HepG2 (cell line): Measurements from ENCODE around the gene EID3. TPM values are rescaled to one million over a fixed set of nuclear protein-coding genes. Genes with fewer than 3 reads are reported as not detected.
A peak's percentile ranks its signal among the peaks of the same experiment; 100 is the strongest.

ENCODE experiments used
- ATAC-seq: fragments of 200-7000 bp; cut with Tn5 transposase; 3 replicates; pipeline ENCODE4 v1.9.1; 2020; ENCODE audit warnings: mild to moderate bottlenecking, moderate library complexity
- BruUV-seq: library from RNA; stranded (reverse); fragments of 400-500 nt; replicated peaks from 2 replicates; lab custom pipeline; 2021; lab: Mats Ljungman, UMichigan
- CTCF ChIA-PET: fragments of 300-600 bp; formaldehyde crosslinking; extraction: SDS; loops from one replicate; lab custom pipeline; 2021; ENCODE audit warnings: low total read pairs, inconsistent platforms, low intra/inter-chr PET ratio; lab: Yijun Ruan, JAX
- POLR2A ChIA-PET: fragments of 350-600 bp; sonication (Branson Sonifier 250); formaldehyde crosslinking; loops from one replicate; lab custom pipeline; 2020; ENCODE audit warnings: antibody characterized with exemption, inconsistent platforms; lab: Yijun Ruan, JAX
- DNase-seq: peaks from one replicate; pipeline ENCODE4 v3.0.0-alpha.2; 2015; ENCODE audit warnings: low spot score
- FAIRE-seq: peaks from 3 replicates; lab custom pipeline; 2011; peaks lifted over from hg19 to GRCh38; lab: Jason Lieb, UNC
- H2AFZ ChIP-seq: one replicate; pipeline ENCODE4 v1.6.1; 2011; ENCODE audit warnings: low read length, inconsistent platforms
- H3K27ac ChIP-seq: fragments of 300-600 bp; 3 replicates; pipeline ENCODE4 v1.8.0; 2011; ENCODE audit warnings: mixed run types, mild to moderate bottlenecking, mixed read lengths, low read length, inconsistent platforms; ENCODE audit not compliant: insufficient read depth; ENCODE audit errors: extremely low read length
- H3K27me3 ChIP-seq, 2 experiments: fragments of 200-600 bp in 1 of 2; 2 replicates in 1 of 2; 3 replicates in 1 of 2; pipeline versions ENCODE4 v1.6.0 to v1.8.0; 2011; ENCODE audit warnings: low read length in 2 of 2, mild to moderate bottlenecking in 2 of 2, moderate library complexity in 2 of 2, inconsistent platforms in 1 of 2; ENCODE audit not compliant: insufficient read depth in 2 of 2, control insufficient read depth in 1 of 2
- H3K36me3 ChIP-seq, 2 experiments: fragments of 200-600 bp in 1 of 2; replicated peaks in 1 of 2; 2 replicates in 1 of 2; 3 replicates in 1 of 2; pipeline versions ENCODE4 v1.5.1 to v1.8.0; 2011; ENCODE audit warnings: low read length in 2 of 2, inconsistent platforms in 1 of 2; ENCODE audit not compliant: insufficient read depth in 2 of 2, control insufficient read depth in 1 of 2
- H3K4me1 ChIP-seq: 2 replicates; pipeline ENCODE4 v1.5.1; 2012; ENCODE audit warnings: low read length, inconsistent platforms; ENCODE audit not compliant: insufficient read depth
- H3K4me2 ChIP-seq: 2 replicates; pipeline ENCODE4 v1.6.0; 2011; ENCODE audit warnings: low read depth, low read length, inconsistent platforms
- H3K4me3 ChIP-seq, 3 experiments: fragments of 200-600 bp in 1 of 3; sonication (generic), shearing (Covaris generic) in 1 of 3; replicated peaks in 1 of 3; 2 replicates each; pipeline ENCODE4 v1.5.1; 2011 to 2016; ENCODE audit warnings: low read length in 3 of 3, inconsistent platforms in 2 of 3, low read depth in 2 of 3, mild to moderate bottlenecking in 2 of 3, control low read depth in 1 of 3, mixed read lengths in 1 of 3; ENCODE audit not compliant: insufficient read depth in 1 of 3
- H3K79me2 ChIP-seq: one replicate; pipeline ENCODE4 v1.6.1; 2011; ENCODE audit warnings: low read length, inconsistent platforms; ENCODE audit not compliant: insufficient read depth
- H3K9ac ChIP-seq: 2 replicates; pipeline ENCODE4 v1.6.0; 2011; ENCODE audit warnings: mild to moderate bottlenecking, low read depth, low read length, inconsistent platforms; ENCODE audit not compliant: insufficient read depth
- H3K9me3 ChIP-seq: 2 replicates; pipeline ENCODE4 v1.5.1; 2012; ENCODE audit warnings: mild to moderate bottlenecking, low read length
- H4K20me1 ChIP-seq: 2 replicates; pipeline ENCODE4 v1.6.0; 2011; ENCODE audit warnings: inconsistent platforms, mild to moderate bottlenecking, low read length, moderate library complexity; ENCODE audit not compliant: insufficient read depth
- EHMT2 ChIP-seq: fragments of 200-600 bp; sonication (generic); IDR thresholded peaks from 2 replicates; pipeline ENCODE4 v1.7.0; 2017; ENCODE audit warnings: antibody characterized with exemption, low read depth, low read length, borderline replicate concordance
- HHEX ChIP-seq: IDR thresholded peaks from 2 replicates; pipeline ENCODE4 v1.6.1; 2016; ENCODE audit warnings: control low read depth
- JDP2 ChIP-seq: sonication (generic); formaldehyde crosslinking; IDR thresholded peaks from 2 replicates; pipeline ENCODE4 v1.8.1; 2022; ENCODE audit warnings: missing genetic modification reagents, borderline replicate concordance
- RBM22 ChIP-seq: fragments of 200-400 bp; formaldehyde crosslinking; optimal IDR thresholded peaks from 2 replicates; pipeline ENCODE3; 2017; ENCODE audit warnings: mild to moderate bottlenecking, low read length, moderate library complexity
- ZNF776 ChIP-seq: sonication (generic); formaldehyde crosslinking; IDR thresholded peaks from 2 replicates; pipeline ENCODE4 v1.4.0; 2020; ENCODE audit warnings: mild to moderate bottlenecking, missing genetic modification reagents
- ZNF792 ChIP-seq: IDR thresholded peaks from 2 replicates; pipeline ENCODE4 v1.6.1; 2016
- WGBS: methylation state at CpG from one replicate; pipeline ENCODE4 v1.1.6; 2017; ENCODE audit warnings: low lambda C conversion rate; 5-methylcytosine and 5-hydroxymethylcytosine counted together
- in situ Hi-C: cut with HindIII; loops from 2 replicates; pipeline ENCODE4 v1.10.0; 2017; ENCODE audit warnings: low pct_unique_long_range_greater_than_20kb; ENCODE audit not compliant: extremely low pct_ligation_motif_present
- intact Hi-C: fragments of 100-400 bp; cut with micrococcal nuclease; formaldehyde crosslinking; loops from one replicate; pipeline ENCODE4 v1.10.0; 2022; ENCODE audit not compliant: unreplicated experiment
- polyA plus RNA-seq, 8 experiments: library from polyadenylated mRNA; depleted of rRNA in 3 of 8; stranded (reverse) in 7 of 8; unstranded in 1 of 8; fragments of >200 nt; fragmentation: Illumina TruSeq in 4 of 8; extraction: Trizol in 4 of 8; gene quantifications; 2 replicates each; pipeline versions ENCODE4 v1.2.1 to v1.2.3, GENCODE V29; 2011 to 2016; ENCODE audit warnings: low read depth in 4 of 8, missing spikeins in 1 of 8, mixed read lengths in 1 of 8; ENCODE audit not compliant: insufficient read depth in 1 of 8
- total RNA-seq, 5 experiments: library from RNA; depleted of rRNA; stranded (reverse); fragments of >200 nt; fragmentation: Illumina TruSeq; extraction: Trizol; gene quantifications; 2 replicates each; pipeline ENCODE4 v1.2.3, GENCODE V29; 2016; ENCODE audit warnings: low read depth in 1 of 5

Gene EID3
- total and polyA plus RNA-seq, 2 of the 13 experiments (the other 11 are each of a cell fraction or from before 2014, with no cell fraction given), result 0.38 to 4.5 TPM

DNA sequence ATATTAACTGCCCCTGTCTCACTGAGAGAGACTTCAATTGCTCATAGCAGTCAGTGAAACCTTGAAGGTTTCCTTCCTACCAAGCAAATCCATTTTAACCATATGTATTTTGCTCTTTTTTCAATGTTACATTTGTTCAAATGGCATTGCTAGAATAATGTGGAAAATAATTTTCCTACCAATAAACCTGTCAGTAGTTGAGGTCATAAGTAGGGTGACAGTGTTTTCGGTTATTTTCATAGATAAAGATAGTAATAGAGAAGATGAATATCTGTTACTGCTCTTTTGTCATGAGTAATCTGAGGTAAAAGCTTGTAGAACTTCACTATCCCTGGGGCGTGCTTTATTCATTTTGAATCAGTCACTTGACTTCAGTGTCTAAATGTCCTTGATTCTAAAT, 32.6 kb downstream of the EID3 start (continued):
- TF ChIP-seq ZNF776 (CRISPR knock-in tag) (no peak), JDP2 (CRISPR knock-in tag) (no peak), ZNF792 (CRISPR knock-in tag) (no peak)

DNA sequence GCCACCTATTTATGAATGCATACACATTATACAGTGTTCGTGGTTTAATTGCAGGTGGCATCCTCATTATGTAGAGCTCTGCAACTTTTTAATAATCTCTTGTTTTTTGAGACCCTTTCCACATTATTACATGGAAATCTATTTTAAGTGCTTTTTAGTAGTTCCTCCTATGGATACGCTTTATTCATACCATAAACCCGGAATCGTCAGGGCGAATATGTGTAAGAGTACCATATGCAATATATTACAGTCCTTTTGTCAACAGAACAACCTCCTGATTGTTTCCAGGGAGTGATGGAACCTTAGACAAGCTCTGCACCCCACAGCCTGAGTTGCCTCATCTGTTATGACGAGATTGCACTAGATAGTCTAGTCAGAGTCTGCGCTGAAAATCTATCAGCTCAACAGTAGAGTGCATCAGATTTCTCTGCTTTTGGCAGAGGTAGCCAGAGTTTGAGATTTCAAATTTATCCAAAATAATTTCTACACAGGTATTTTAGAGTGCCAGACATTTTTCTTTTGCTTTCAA, 33.6 kb downstream of the EID3 start:
- no peaks in the 10 kb centered on the region for H3K27me3 ChIP-seq
- DNase-seq (no peak), ATAC-seq (no peak), FAIRE-seq (no peak)
- H3K27ac ChIP-seq, result no peak overlapping the region
- no TSS peak for BruUV-seq
- H3K4me2 ChIP-seq, result no peak overlapping the region
- WGBS, result 93% methylated on average over 7 of the region's 7 CpGs
- in situ Hi-C loops, result no loop called here
- POLR2A ChIA-PET, result no interaction called here
- H3K4me1 ChIP-seq, result no peaks in the 10 kb centered on the region
- H4K20me1 ChIP-seq, result peaks cover 3% of the 10 kb centered on the region; the same call in 1 of the 2 replicates
- H2AFZ ChIP-seq, result no peak overlapping the region
- H3K79me2 ChIP-seq, result no peaks in the 10 kb centered on the region
- H3K9ac ChIP-seq, result no peak overlapping the region
- no peaks in the 10 kb centered on the region for H3K9me3 ChIP-seq
- no peak overlapping the region for H3K4me3 ChIP-seq
- H3K36me3 ChIP-seq, result peaks cover 15 to 80% of the 10 kb centered on the region in 2 experiments
- TF ChIP-seq RBM22 (peak; percentile 76), HHEX (no peak)
- intact Hi-C loops, result no loop called here
- CTCF ChIA-PET, result no interaction called here

DNA sequence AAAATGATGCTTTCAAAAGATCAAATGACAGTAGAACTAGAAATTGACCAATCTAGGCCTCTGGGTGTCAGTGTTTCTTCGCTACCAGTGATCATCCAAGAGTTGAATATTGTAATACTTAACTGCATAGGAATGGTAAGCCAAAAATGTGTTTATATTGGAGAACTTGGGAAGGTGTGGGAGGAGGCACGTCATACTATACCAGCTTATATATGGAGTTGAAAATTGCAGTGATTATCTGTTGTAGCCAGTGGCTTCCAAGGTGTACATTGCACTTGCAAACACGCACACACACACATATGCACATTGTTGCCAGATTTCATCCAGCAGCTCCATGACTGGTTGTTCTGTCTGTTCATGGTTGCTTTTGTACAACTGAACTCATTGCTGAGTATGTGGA, 36.1 kb downstream of the EID3 start:
- BruUV-seq, result no TSS peak

More for the DNA sequence above, 36.1 kb downstream of the EID3 start:
- WGBS, result 100% methylated on average over 2 of the region's 3 CpGs
- no peak for ATAC-seq
- Histone ChIP-seq H3K27ac (no peak overlapping the region), H3K4me1 (no peaks in the 10 kb centered on the region), H3K9ac (no peak overlapping the region), H4K20me1 (peaks cover 3% of the 10 kb centered on the region; the same call in 1 of the 2 replicates), H3K4me2 (no peak overlapping the region), H3K4me3 (no peak overlapping the region), H3K36me3 (peaks cover 10 to 81% of the 10 kb centered on the region in 2 experiments), H2AFZ (no peak overlapping the region), H3K9me3 (no peaks in the 10 kb centered on the region), H3K27me3 (no peaks in the 10 kb centered on the region)
- no peak for FAIRE-seq
- TF ChIP-seq EHMT2 (no peak), RBM22 (peak; percentile 55)
- TF ChIP-seq, all 625 proteins: peak for 1
- in situ Hi-C loops (no loop called here), intact Hi-C loops (no loop called here)
- DNase-seq, result no peak
- POLR2A ChIA-PET, result no interaction called here
- CTCF ChIA-PET, result no interaction called here
- H3K79me2 ChIP-seq, result no peaks in the 10 kb centered on the region
